AG04450 (cell line): ENCODE measurements around the gene KCNH1. TPM values are rescaled to one million over a fixed set of nuclear protein-coding genes. Genes with fewer than 3 reads are reported as not detected.

Experiments used
- CTCF ChIA-PET: fragments of 300-600, 350-600 bp; formaldehyde crosslinking; extraction: SDS; loops from one replicate; lab custom pipeline; 2022; ENCODE audit warnings: antibody characterized with exemption, inconsistent platforms; lab: Charles Lee
- POLR2A ChIA-PET: fragments of 350-600 bp; formaldehyde crosslinking; extraction: SDS; loops from one replicate; lab custom pipeline; 2021; ENCODE audit warnings: antibody characterized with exemption, inconsistent platforms; lab: Yijun Ruan, JAX
- DNase-seq: peaks from one replicate; pipeline ENCODE4 v3.0.0-alpha.2; 2011; ENCODE audit warnings: low read depth, low spot score
- H3K27ac ChIP-seq: one replicate; pipeline ENCODE4 v1.5.1; 2012; ENCODE audit warnings: low read depth, low read length, control low read depth
- H3K27me3 ChIP-seq: one replicate; pipeline ENCODE4 v1.6.0; 2012; ENCODE audit warnings: low read length; ENCODE audit not compliant: control insufficient read depth, insufficient read depth
- H3K4me3 ChIP-seq: 2 replicates; pipeline ENCODE4 v1.5.1; 2011; ENCODE audit warnings: mild to moderate bottlenecking, low read depth, low read length, control low read depth
- H3K9me3 ChIP-seq: 2 replicates; pipeline ENCODE4 v1.5.1; 2012; ENCODE audit warnings: low read length; ENCODE audit not compliant: control insufficient read depth, insufficient read depth
- CTCF ChIP-seq: IDR thresholded peaks from 2 replicates; pipeline ENCODE4 v1.5.1; 2011; ENCODE audit warnings: low read depth, low read length, control low read depth, inconsistent platforms
- polyA plus RNA-seq: library from polyadenylated mRNA; depleted of rRNA; stranded (reverse); fragments of >200 nt; gene quantifications from 2 replicates; pipeline ENCODE4 v1.2.3, GENCODE V29; 2011

KCNH1 gene
- polyA plus RNA-seq, 1 experiment = 0.31 TPM

- Histone ChIP-seq H3K27ac (no peak overlapping the region), H3K9me3 (no peaks in the 10 kb centered on the region), H3K4me3 (no peak overlapping the region), H3K27me3 (no peaks in the 10 kb centered on the region)
- no peak for DNase-seq
- CTCF ChIA-PET = interaction anchor here (0.7 kb wide), 1 partner anchor 198 kb away, joined by 3 read pairs; the partner anchor contains the start of gene KCNH1
- TF ChIP-seq CTCF = no peak
- POLR2A ChIA-PET = no interaction called here
Observed at GRCh38 chr1:210935905-210936304, 198.0 kb downstream of the KCNH1 start.

- TF ChIP-seq CTCF = no peak
- Histone ChIP-seq H3K4me3 (no peak overlapping the region), H3K9me3 (no peaks in the 10 kb centered on the region), H3K27me3 (no peaks in the 10 kb centered on the region), H3K27ac (no peak overlapping the region)
- POLR2A ChIA-PET = no interaction called here
- CTCF ChIA-PET = no interaction called here
- DNase-seq = no peak
Observed at GRCh38 chr1:210932104-210932503, 201.8 kb downstream of the KCNH1 start.

GRCh38 chr1:210922666-210923065 lies 211.3 kb downstream of the KCNH1 start:
- Histone ChIP-seq H3K27ac (no peak overlapping the region), H3K4me3 (no peak overlapping the region), H3K9me3 (no peaks in the 10 kb centered on the region), H3K27me3 (no peaks in the 10 kb centered on the region)
- TF ChIP-seq CTCF = no peak
- ChIA-PET CTCF (no interaction called here), POLR2A (no interaction called here)
- no peak for DNase-seq

- H3K4me3 ChIP-seq = no peak overlapping the region
- no peak for DNase-seq
- H3K27me3 ChIP-seq = no peaks in the 10 kb centered on the region
- no peak for TF ChIP-seq CTCF
- POLR2A ChIA-PET = no interaction called here
- no peaks in the 10 kb centered on the region for H3K9me3 ChIP-seq
- CTCF ChIA-PET = no interaction called here
- no peak overlapping the region for H3K27ac ChIP-seq
Observed at GRCh38 chr1:210920716-210921694, 212.9 kb downstream of the KCNH1 start.

- CTCF ChIA-PET = no interaction called here
- Histone ChIP-seq H3K27me3 (no peaks in the 10 kb centered on the region), H3K9me3 (no peaks in the 10 kb centered on the region), H3K27ac (no peak overlapping the region), H3K4me3 (no peak overlapping the region)
- POLR2A ChIA-PET = no interaction called here
- TF ChIP-seq CTCF = no peak
- no peak for DNase-seq
Observed at GRCh38 chr1:210920258-210920657, 213.7 kb downstream of the KCNH1 start.
